IPS-18c (cell line): Measurements from ENCODE around the gene FAM168A.
A peak's percentile ranks its signal among the peaks of the same experiment; 100 is the strongest.
"Not testable (repeated sequence)": the region's sequence is repeated elsewhere in the genome, so short reads cannot be mapped to it uniquely, and the experiment has no call there.

Experiments used
- H3K4me3 ChIP-seq: 2 replicates; pipeline ENCODE4 v1.7.0; 2013; ENCODE audit warnings: low read depth, mild to moderate bottlenecking, low read length, moderate library complexity; ENCODE audit not compliant: insufficient read depth
- H3K9me3 ChIP-seq: one replicate; pipeline ENCODE4 v1.6.1; 2013; ENCODE audit warnings: mild to moderate bottlenecking, low read length, moderate library complexity; ENCODE audit not compliant: control insufficient read depth, insufficient read depth

Gene FAM168A

GRCh38 chr11:73612601-73613140 is 14.8 kb upstream of the FAM168A start:
- peaks cover 2% of the 10 kb centered on the region for H3K9me3 ChIP-seq

GRCh38 chr11:73598719-73599379 is 937 bp upstream of the FAM168A start:
- Histone ChIP-seq H3K9me3 (no peaks in the 10 kb centered on the region), H3K4me3 (peak overlapping the region; percentile 90)

More at GRCh38 chr11:73612601-73613140, 14.8 kb upstream of the FAM168A start:
- H3K4me3 ChIP-seq, result no peak overlapping the region

GRCh38 chr11:73597336-73597955 is 466 bp downstream of the FAM168A start:
- H3K9me3 ChIP-seq, result no peaks in the 10 kb centered on the region
- peak overlapping the region; percentile 90 for H3K4me3 ChIP-seq

- Histone ChIP-seq H3K4me3 (peak overlapping the region; percentile 90), H3K9me3 (no peaks in the 10 kb centered on the region)
Measured at GRCh38 chr11:73596547-73596946, 1.4 kb downstream of the FAM168A start.

- H3K4me3 ChIP-seq, result no peak overlapping the region
Measured at GRCh38 chr11:73592640-73593039, 5.3 kb downstream of the FAM168A start.

GRCh38 chr11:73591743-73592142 is 6.2 kb downstream of the FAM168A start:
- no peak overlapping the region for H3K4me3 ChIP-seq
- no peaks in the 10 kb centered on the region for H3K9me3 ChIP-seq

More at GRCh38 chr11:73592640-73593039, 5.3 kb downstream of the FAM168A start:
- H3K9me3 ChIP-seq, result no peaks in the 10 kb centered on the region

GRCh38 chr11:73590991-73591390 is 6.9 kb downstream of the FAM168A start:
- Histone ChIP-seq H3K9me3 (no peaks in the 10 kb centered on the region), H3K4me3 (no peak overlapping the region)

GRCh38 chr11:73586791-73587190 is 11.1 kb downstream of the FAM168A start:
- Histone ChIP-seq H3K9me3 (no peaks in the 10 kb centered on the region), H3K4me3 (no peak overlapping the region)

- H3K9me3 ChIP-seq, result no peaks in the 10 kb centered on the region
- no peak overlapping the region for H3K4me3 ChIP-seq
Measured at GRCh38 chr11:73585834-73586575, 11.9 kb downstream of the FAM168A start.

- H3K9me3 ChIP-seq, result no peaks in the 10 kb centered on the region
- no peak overlapping the region for H3K4me3 ChIP-seq
Measured at GRCh38 chr11:73584831-73585230, 13.1 kb downstream of the FAM168A start.

- Histone ChIP-seq H3K9me3 (no peaks in the 10 kb centered on the region), H3K4me3 (no peak overlapping the region)
Measured at GRCh38 chr11:73582653-73583052, 15.3 kb downstream of the FAM168A start.

GRCh38 chr11:73580749-73581148 is 17.2 kb downstream of the FAM168A start:
- H3K9me3 ChIP-seq, H3K4me3 ChIP-seq: not testable (repeated sequence)

- H3K4me3 ChIP-seq, result no peak overlapping the region
- no peaks in the 10 kb centered on the region for H3K9me3 ChIP-seq
Measured at GRCh38 chr11:73579641-73580434, 18.1 kb downstream of the FAM168A start.

GRCh38 chr11:73578592-73579185 is 19.2 kb downstream of the FAM168A start:
- Histone ChIP-seq H3K4me3 (no peak overlapping the region), H3K9me3 (no peaks in the 10 kb centered on the region)

- no peaks in the 10 kb centered on the region for H3K9me3 ChIP-seq
- H3K4me3 ChIP-seq, result no peak overlapping the region
Measured at GRCh38 chr11:73577496-73577917, 20.4 kb downstream of the FAM168A start.

GRCh38 chr11:73576185-73576614 is 21.7 kb downstream of the FAM168A start:
- Histone ChIP-seq H3K4me3 (no peak overlapping the region), H3K9me3 (no peaks in the 10 kb centered on the region)

GRCh38 chr11:73571982-73572381 is 25.9 kb downstream of the FAM168A start:
- not testable (repeated sequence) for H3K4me3 ChIP-seq

More at GRCh38 chr11:73571982-73572381, 25.9 kb downstream of the FAM168A start:
- H3K9me3 ChIP-seq, result not testable (repeated sequence)
